Inferior parietal cortex (tissue), 1 donor: ENCODE data around the gene TAMM41.
"Not testable (repeated sequence)": the region's sequence is repeated elsewhere in the genome, so short reads cannot be mapped to it uniquely, and the experiment has no call there.

Source experiments
- DNase-seq: peaks from one replicate; pipeline ENCODE4 v3.0.0-alpha.2; 2016; ENCODE audit errors: extremely low spot score

The TAMM41 gene

DNA sequence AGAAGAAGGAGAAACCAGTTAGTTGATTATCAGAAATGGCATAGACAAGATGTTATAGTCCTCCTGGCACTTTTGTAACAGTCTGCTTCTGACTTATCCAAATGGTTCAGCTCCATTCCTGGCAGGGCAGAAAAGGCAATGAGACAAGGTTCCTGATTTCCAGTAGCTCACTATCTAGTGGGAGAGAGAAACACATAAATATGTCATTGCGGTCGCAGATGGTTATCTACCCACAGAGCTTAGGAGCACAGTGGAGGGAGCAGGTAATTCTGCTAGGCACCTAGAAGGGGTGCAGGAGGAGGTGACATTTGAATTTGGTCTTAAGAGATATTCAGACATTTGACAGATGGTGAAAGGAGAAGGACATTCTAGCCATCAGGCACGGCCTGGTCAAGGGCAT, 78.1 kb downstream of the TAMM41 start:
- DNase-seq: no peak

DNA sequence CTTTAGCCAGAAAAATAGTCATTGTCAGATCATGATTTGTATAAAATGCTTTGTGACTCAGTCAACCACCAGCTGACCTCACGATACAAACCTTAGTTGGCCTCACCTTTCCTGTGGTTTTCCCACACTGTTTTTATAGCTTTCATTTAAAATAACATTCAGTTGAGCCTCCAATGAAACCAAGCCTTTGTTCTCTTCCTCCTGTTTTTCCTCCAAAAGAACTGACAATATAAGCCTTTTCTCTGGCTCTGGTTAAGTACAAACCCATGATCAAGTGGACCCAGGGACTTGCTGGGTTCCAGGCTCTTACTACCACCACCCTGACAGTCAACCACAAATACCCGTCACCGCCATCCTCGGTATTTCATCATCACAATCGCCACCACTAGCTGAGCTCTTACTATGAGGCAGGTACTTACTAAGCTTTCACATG, 81.7 kb downstream of the TAMM41 start:
- no peak for DNase-seq

DNA sequence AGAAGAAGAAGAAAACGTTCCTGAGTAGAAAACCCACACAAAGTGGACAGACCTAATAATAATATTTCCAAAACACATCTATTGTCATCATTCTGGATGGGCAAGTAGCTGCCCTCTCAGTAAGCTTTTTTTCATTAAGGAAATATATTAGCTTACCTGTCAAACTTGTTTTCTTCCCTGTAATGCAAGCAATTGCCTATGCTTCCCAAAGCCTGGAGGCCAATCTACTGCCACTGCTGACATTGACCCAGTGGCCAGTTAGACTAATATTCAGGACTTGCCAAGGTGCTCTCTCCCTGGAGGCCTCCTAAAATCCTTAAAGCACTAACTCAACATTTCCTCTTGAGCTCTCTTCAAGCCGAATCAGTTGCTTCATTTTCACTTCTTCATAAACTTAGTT, 86.7 kb downstream of the TAMM41 start:
- no peak for DNase-seq

DNA sequence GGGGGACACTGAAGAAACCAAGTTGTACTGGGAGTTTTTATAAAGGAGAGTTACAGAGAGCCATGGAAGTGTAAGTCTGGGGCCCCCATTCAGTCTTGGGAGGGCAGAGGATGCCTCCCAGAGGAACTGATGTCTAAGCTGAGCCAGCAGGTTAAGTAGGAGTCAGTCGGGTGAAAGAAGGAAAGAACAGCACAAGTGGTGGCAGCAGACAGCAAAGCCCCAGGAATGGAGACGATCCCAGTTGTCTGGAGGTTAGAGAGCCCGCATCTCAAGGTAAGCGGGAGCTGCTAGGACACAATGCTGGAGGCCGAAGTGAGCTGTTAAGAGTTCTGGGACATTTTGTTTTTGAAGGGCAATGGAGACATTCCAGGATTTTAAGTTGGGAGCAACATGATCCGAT, 88.8 kb downstream of the TAMM41 start:
- no peak for DNase-seq

DNA sequence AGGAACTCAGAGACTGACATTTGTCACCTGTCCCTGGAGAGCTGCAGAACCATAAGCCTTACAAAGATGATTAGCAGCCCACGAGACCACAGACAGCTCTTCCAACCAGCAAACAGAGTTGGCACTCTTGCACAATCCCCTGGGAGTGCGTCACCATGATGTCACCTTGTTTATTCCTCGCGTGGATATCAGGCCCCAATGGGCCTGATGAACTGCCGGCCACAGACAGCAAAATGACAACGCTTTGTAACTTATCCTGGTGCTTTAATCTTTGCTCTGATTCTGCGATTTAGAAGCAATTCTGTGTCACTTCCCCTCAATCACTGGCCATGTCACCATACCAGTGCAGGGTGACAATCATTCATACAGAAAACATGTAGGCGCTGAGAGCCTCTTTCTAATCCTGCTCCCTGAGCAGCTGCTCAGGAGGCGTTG, 89.2 kb downstream of the TAMM41 start:
- no peak for DNase-seq

DNA sequence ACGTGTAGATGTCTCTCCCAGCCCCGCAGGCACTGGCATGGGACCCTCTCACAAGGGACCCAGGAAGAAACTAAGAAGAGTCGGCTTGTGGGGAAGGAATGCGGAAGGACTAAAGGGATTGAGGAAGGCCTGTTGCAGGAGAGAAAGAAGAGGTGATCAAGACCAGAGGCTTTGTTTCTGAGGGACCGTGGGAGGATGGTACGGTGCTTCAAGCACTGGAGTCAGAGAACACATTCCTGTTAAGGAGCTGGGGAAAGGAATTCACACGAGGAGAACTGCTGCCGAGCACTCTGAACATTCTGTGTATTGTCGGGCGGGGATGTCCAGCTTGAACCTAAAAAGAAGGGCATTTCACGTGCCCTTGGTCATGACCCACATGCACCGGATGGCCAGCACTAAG, 91.4 kb downstream of the TAMM41 start:
- no peak for DNase-seq

DNA sequence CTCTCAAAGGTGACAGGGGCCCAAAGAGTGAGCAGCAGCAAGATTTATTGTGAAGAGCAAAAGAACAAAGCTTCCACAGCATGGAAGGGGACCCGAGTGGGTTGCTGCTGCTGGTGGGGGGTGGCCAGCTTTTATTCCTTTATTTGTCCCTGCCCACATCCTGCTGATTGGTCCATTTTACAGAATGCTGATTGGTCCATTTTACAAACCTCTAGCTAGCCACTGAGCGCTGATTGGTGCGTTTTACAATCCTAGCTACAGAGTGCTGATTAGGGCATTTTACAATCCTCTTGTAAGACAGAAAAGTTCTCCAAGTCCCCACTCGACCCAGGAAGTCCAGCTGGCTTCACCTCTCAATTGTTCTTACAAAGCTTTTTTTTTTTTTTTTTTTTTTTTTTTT, 94.4 kb downstream of the TAMM41 start:
- DNase-seq: not testable (repeated sequence)

DNA sequence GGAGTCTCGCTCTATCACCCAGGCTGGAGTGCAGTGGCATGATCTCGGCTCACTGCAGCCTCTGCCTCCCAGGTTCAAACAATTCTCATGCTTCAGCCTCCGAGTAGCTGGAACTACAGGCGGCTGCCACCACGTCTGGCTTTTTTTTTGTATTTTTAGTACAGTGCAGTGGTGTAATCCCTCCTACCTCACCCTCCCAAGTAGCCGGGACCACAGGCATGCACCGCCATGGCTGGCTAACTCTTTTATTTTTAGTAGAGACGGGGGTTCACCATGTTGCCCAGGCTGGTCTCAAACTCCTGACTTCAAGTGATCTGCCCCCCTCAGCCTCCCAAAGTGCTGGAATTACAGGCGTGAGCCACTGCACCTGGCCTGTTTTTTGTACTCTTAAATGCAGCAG, 98.4 kb downstream of the TAMM41 start:
- DNase-seq: not testable (repeated sequence)
